K562 (cell line): ENCODE data around the gene TTC21A. TPM values are rescaled to one million over a fixed set of nuclear protein-coding genes. Genes with fewer than 3 reads are reported as not detected.

Experiments used
- CAMTA2 ChIP-seq: fragments of 250-450 bp; sonication (Bioruptor Pico); conservative IDR thresholded peaks from 2 replicates; pipeline ENCODE4 v1.5.1; 2022
- ELF4 ChIP-seq: fragments of 450-650 bp; formaldehyde crosslinking; IDR thresholded peaks from 2 replicates; pipeline ENCODE4 v1.4.0; 2022; ENCODE audit warnings: missing genetic modification characterization
- GABPB2 ChIP-seq: fragments of 250-450 bp; sonication (Bioruptor Pico); conservative IDR thresholded peaks from 2 replicates; pipeline ENCODE4 v1.5.1; 2021; ENCODE audit warnings: mild to moderate bottlenecking
- HMGXB4 ChIP-seq: sonication (generic); formaldehyde crosslinking; IDR thresholded peaks from 2 replicates; pipeline ENCODE4 v1.8.1; 2023; ENCODE audit warnings: mild to moderate bottlenecking, missing genetic modification reagents
- L3MBTL2 ChIP-seq: fragments of 450-650 bp; IDR thresholded peaks from 2 replicates; pipeline ENCODE4 v1.6.1; 2016; ENCODE audit warnings: mild to moderate bottlenecking, moderate library complexity
- LEF1 ChIP-seq: fragments of 450-650 bp; IDR thresholded peaks from 2 replicates; pipeline ENCODE4 v1.6.1; 2016; ENCODE audit warnings: mild to moderate bottlenecking
- MXD1 ChIP-seq: fragments of 250-450 bp; sonication (Bioruptor Pico); IDR thresholded peaks from 2 replicates; pipeline ENCODE4 v1.8.0; 2021; ENCODE audit warnings: borderline replicate concordance, mild to moderate bottlenecking, moderate library complexity; ENCODE audit not compliant: poor library complexity, severe bottlenecking
- MXI1 ChIP-seq: IDR thresholded peaks from 2 replicates; pipeline ENCODE4 v1.6.1; 2011; ENCODE audit warnings: low read depth, mild to moderate bottlenecking, improper control_type of control experiment, low read length
- MYC ChIP-seq, 2 experiments: fragments of 250-450 bp in 1 of 2; sonication (Bioruptor Pico) in 1 of 2; IDR thresholded peaks; 2 replicates each; pipeline versions ENCODE4 v1.5.1 to v1.6.1; 2012 to 2021; ENCODE audit warnings: low read depth in 2 of 2, borderline replicate concordance in 1 of 2, improper control_type of control experiment in 1 of 2, low read length in 1 of 2, mild to moderate bottlenecking in 1 of 2, moderate library complexity in 1 of 2
- POLR2G ChIP-seq: fragments of 200-400 bp; formaldehyde crosslinking; IDR thresholded peaks from 2 replicates; pipeline ENCODE4 v1.6.1; 2017; ENCODE audit warnings: low read depth, mild to moderate bottlenecking, antibody characterized with exemption, low read length, moderate library complexity
- RCOR1 ChIP-seq, 2 experiments: IDR thresholded peaks; 2 replicates each; pipeline ENCODE4 v1.6.1; 2012; ENCODE audit warnings: low read depth in 2 of 2, low read length in 2 of 2, borderline replicate concordance in 1 of 2, improper control_type of control experiment in 1 of 2
- TAF7 ChIP-seq: fragments of 450-650 bp; IDR thresholded peaks from 2 replicates; pipeline ENCODE4 v1.6.1; 2016; ENCODE audit warnings: missing genetic modification characterization, missing compliant biosample characterization
- THAP7 ChIP-seq: fragments of 250-450 bp; sonication (Bioruptor Pico); IDR thresholded peaks from 2 replicates; pipeline ENCODE4 v1.5.0; 2021
- XRCC5 ChIP-seq: fragments of 200-400 bp; formaldehyde crosslinking; IDR thresholded peaks from 2 replicates; pipeline ENCODE4 v1.6.1; 2017; ENCODE audit warnings: low read depth, mild to moderate bottlenecking, low read length
- ZC3H8 ChIP-seq: fragments of 450-650 bp; IDR thresholded peaks from 2 replicates; pipeline ENCODE4 v1.6.1; 2017
- ZNF707 ChIP-seq: fragments of 250-450 bp; sonication (Bioruptor Pico); conservative IDR thresholded peaks from 2 replicates; pipeline ENCODE4 v1.8.0; 2022; ENCODE audit warnings: inconsistent platforms, mild to moderate bottlenecking, moderate library complexity
- ZNF780A ChIP-seq: fragments of 250-450 bp; sonication (Bioruptor Pico); IDR thresholded peaks from 2 replicates; pipeline ENCODE4 v1.5.0; 2021; ENCODE audit warnings: mild to moderate bottlenecking
- polyA plus RNA-seq, 8 experiments: library from polyadenylated mRNA; depleted of rRNA in 4 of 8; stranded (reverse) in 5 of 8; unstranded in 3 of 8; fragments of >200 nt; fragmentation: Nextera tagmentation in 2 of 8; fragmentation: Illumina TruSeq in 1 of 8; extraction: Ambion mirVana in 2 of 8; extraction: Trizol in 1 of 8; gene quantifications; 2 replicates each; pipeline versions ENCODE4 v1.2.1 to v1.2.3, GENCODE V29; 2011 to 2014; ENCODE audit warnings: inconsistent platforms in 1 of 8, missing spikeins in 1 of 8
- total RNA-seq, 7 experiments: library from RNA; depleted of rRNA in 6 of 7; stranded (reverse); fragments of >200 nt in 6 of 7; fragmentation: Illumina TruSeq in 2 of 7; extraction: Trizol in 2 of 7; gene quantifications; 2 replicates each; pipeline versions ENCODE4 v1.2.1 to v1.2.3, GENCODE V29; 2011 to 2021; ENCODE audit warnings: low replicate concordance in 1 of 7
- TF ChIP-seq, protein P1 (sequence below): sonication (generic); formaldehyde crosslinking; IDR thresholded peaks from 2 replicates; pipeline ENCODE4 v1.8.0; 2022; ENCODE audit warnings: mild to moderate bottlenecking, missing genetic modification reagents

TTC21A gene
- total and polyA plus RNA-seq, 9 of the 15 experiments (the other 6 are each of a cell fraction or from before 2014, with no cell fraction given) = 0.22 to 1.4 (median 0.70) TPM

- TF ChIP-seq HMGXB4 (CRISPR knock-in tag) (no peak), ZNF707 (CRISPR knock-in tag) (no peak), GABPB2 (CRISPR knock-in tag) (no peak), LEF1 (no peak), ZC3H8 (no peak), ZNF780A (no peak), POLR2G (peak; percentile 62), L3MBTL2 (peak; percentile 71), CAMTA2 (CRISPR knock-in tag) (no peak), MYC (IDR thresholded peaks at IDR 0.05; ENCODE audit: low read depth, low read length) (peak; percentile 46; the same call in 1 of the 2 replicates), MYC (CRISPR knock-in tag; IDR thresholded peaks at IDR 0.05; ENCODE audit: borderline replicate concordance, low read depth) (no peak), ELF4 (CRISPR knock-in tag) (no peak), XRCC5 (no peak), MXD1 (CRISPR knock-in tag) (no peak), TAF7 (no peak), MXI1 (peak; percentile 97), RCOR1 (IDR thresholded peaks at IDR 0.05; ENCODE audit: borderline replicate concordance in 1 of 2, low read depth in 2 of 2, low read length in 2 of 2) (no peak), THAP7 (CRISPR knock-in tag) (no peak)
- TF ChIP-seq, protein P1, sequence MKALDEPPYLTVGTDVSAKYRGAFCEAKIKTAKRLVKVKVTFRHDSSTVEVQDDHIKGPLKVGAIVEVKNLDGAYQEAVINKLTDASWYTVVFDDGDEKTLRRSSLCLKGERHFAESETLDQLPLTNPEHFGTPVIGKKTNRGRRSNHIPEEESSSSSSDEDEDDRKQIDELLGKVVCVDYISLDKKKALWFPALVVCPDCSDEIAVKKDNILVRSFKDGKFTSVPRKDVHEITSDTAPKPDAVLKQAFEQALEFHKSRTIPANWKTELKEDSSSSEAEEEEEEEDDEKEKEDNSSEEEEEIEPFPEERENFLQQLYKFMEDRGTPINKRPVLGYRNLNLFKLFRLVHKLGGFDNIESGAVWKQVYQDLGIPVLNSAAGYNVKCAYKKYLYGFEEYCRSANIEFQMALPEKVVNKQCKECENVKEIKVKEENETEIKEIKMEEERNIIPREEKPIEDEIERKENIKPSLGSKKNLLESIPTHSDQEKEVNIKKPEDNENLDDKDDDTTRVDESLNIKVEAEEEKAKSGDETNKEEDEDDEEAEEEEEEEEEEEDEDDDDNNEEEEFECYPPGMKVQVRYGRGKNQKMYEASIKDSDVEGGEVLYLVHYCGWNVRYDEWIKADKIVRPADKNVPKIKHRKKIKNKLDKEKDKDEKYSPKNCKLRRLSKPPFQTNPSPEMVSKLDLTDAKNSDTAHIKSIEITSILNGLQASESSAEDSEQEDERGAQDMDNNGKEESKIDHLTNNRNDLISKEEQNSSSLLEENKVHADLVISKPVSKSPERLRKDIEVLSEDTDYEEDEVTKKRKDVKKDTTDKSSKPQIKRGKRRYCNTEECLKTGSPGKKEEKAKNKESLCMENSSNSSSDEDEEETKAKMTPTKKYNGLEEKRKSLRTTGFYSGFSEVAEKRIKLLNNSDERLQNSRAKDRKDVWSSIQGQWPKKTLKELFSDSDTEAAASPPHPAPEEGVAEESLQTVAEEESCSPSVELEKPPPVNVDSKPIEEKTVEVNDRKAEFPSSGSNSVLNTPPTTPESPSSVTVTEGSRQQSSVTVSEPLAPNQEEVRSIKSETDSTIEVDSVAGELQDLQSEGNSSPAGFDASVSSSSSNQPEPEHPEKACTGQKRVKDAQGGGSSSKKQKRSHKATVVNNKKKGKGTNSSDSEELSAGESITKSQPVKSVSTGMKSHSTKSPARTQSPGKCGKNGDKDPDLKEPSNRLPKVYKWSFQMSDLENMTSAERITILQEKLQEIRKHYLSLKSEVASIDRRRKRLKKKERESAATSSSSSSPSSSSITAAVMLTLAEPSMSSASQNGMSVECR (CRISPR knock-in tag) = no peak
Observed at GRCh38 chr3:39180546-39181346, 73.3 kb downstream of the TTC21A start (continued).
